ENCODE data around the gene CFHR5. TPM values are rescaled to one million over a fixed set of nuclear protein-coding genes. Genes with fewer than 3 reads are reported as not detected.

CFHR5 gene
- total and polyA plus RNA-seq, 2 experiments from 2014 or later, result not detected

DNA sequence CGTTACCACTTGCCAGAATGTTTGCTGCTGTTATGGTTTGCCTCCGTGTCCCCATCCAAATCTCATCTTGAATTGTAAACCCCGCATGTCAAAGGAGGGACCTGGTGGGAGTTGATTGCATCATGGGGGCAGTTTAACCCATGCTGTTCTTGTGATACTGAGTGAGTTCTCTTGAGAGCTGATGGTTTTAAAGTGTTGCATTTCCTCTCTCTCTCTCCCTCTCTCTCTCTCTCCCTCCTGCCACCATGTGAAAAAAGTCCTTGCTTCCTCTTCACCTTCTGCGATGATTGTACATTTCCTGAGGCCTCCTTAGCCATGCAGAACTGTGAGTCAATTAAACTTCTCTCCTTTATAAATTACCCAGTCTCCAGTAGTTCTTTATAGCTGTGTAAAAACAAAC, 44.4 kb downstream of the CFHR5 start (continued):
- no peak for TF ChIP-seq POLR2AphosphoS5 (IDR thresholded peaks at IDR 0.05; ENCODE audit: low read depth)

GRCh38 chr1:197024460-197024859, 47.1 kb downstream of the CFHR5 start:
- no peak for ATAC-seq
- no peaks in the 10 kb centered on the region for H3K27me3 ChIP-seq (ENCODE audit: insufficient read depth)
- H3K36me3 Mint-ChIP-seq (ENCODE audit: low read depth), result peaks cover 10% of the 10 kb centered on the region; the same call in 2 of the 3 replicates

More at GRCh38 chr1:197024460-197024859, 47.1 kb downstream of the CFHR5 start:
- H2AFZ ChIP-seq, result no peak overlapping the region
- H3K4me3 Mint-ChIP-seq, result no peak overlapping the region
- peaks cover 9% of the 10 kb centered on the region for H3K4me1 ChIP-seq (ENCODE audit: insufficient read depth)
- H3K79me2 ChIP-seq (replicated peaks; ENCODE audit: insufficient read depth), result no peaks in the 10 kb centered on the region
- peaks cover 17% of the 10 kb centered on the region for H3K9me2 ChIP-seq (ENCODE audit: insufficient read depth)
- peaks cover 14% of the 10 kb centered on the region for H3K4me1 Mint-ChIP-seq
- no peak overlapping the region for H3K27ac Mint-ChIP-seq
- H3K27me3 Mint-ChIP-seq (ENCODE audit: insufficient read depth, low read depth, poor library complexity), result no peaks in the 10 kb centered on the region
- DNase-seq (ENCODE audit: low spot score), result no peak
- H3K27ac ChIP-seq (ENCODE audit: low read depth), result no peak overlapping the region
- H3K9me3 Mint-ChIP-seq, result peaks cover 6% of the 10 kb centered on the region; the same call in 1 of the 3 replicates
- no peaks in the 10 kb centered on the region for H3F3A ChIP-seq (replicated peaks; ENCODE audit: low read depth)
- TF ChIP-seq, protein P1, sequence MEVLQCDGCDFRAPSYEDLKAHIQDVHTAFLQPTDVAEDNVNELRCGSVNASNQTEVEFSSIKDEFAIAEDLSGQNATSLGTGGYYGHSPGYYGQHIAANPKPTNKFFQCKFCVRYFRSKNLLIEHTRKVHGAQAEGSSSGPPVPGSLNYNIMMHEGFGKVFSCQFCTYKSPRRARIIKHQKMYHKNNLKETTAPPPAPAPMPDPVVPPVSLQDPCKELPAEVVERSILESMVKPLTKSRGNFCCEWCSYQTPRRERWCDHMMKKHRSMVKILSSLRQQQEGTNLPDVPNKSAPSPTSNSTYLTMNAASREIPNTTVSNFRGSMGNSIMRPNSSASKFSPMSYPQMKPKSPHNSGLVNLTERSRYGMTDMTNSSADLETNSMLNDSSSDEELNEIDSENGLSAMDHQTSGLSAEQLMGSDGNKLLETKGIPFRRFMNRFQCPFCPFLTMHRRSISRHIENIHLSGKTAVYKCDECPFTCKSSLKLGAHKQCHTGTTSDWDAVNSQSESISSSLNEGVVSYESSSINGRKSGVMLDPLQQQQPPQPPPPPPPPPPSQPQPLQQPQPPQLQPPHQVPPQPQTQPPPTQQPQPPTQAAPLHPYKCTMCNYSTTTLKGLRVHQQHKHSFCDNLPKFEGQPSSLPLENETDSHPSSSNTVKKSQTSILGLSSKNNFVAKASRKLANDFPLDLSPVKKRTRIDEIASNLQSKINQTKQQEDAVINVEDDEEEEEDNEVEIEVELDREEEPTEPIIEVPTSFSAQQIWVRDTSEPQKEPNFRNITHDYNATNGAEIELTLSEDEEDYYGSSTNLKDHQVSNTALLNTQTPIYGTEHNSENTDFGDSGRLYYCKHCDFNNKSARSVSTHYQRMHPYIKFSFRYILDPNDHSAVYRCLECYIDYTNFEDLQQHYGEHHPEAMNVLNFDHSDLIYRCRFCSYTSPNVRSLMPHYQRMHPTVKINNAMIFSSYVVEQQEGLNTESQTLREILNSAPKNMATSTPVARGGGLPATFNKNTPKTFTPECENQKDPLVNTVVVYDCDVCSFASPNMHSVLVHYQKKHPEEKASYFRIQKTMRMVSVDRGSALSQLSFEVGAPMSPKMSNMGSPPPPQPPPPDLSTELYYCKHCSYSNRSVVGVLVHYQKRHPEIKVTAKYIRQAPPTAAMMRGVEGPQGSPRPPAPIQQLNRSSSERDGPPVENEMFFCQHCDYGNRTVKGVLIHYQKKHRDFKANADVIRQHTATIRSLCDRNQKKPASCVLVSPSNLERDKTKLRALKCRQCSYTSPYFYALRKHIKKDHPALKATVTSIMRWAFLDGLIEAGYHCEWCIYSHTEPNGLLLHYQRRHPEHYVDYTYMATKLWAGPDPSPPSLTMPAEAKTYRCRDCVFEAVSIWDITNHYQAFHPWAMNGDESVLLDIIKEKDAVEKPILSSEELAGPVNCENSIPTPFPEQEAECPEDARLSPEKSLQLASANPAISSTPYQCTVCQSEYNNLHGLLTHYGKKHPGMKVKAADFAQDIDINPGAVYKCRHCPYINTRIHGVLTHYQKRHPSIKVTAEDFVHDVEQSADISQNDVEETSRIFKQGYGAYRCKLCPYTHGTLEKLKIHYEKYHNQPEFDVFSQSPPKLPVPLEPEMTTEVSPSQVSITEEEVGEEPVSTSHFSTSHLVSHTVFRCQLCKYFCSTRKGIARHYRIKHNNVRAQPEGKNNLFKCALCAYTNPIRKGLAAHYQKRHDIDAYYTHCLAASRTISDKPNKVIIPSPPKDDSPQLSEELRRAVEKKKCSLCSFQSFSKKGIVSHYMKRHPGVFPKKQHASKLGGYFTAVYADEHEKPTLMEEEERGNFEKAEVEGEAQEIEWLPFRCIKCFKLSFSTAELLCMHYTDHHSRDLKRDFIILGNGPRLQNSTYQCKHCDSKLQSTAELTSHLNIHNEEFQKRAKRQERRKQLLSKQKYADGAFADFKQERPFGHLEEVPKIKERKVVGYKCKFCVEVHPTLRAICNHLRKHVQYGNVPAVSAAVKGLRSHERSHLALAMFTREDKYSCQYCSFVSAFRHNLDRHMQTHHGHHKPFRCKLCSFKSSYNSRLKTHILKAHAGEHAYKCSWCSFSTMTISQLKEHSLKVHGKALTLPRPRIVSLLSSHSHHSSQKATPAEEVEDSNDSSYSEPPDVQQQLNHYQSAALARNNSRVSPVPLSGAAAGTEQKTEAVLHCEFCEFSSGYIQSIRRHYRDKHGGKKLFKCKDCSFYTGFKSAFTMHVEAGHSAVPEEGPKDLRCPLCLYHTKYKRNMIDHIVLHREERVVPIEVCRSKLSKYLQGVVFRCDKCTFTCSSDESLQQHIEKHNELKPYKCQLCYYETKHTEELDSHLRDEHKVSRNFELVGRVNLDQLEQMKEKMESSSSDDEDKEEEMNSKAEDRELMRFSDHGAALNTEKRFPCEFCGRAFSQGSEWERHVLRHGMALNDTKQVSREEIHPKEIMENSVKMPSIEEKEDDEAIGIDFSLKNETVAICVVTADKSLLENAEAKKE (CRISPR knock-in tag; IDR thresholded peaks at IDR 0.05), result no peak
- TF ChIP-seq EZH2 (IDR thresholded peaks at IDR 0.05; ENCODE audit: low read depth, unreplicated experiment), result no peak
- TF ChIP-seq ZNF114 (CRISPR knock-in tag; IDR thresholded peaks at IDR 0.05), result no peak
- TF ChIP-seq ZNF331 (CRISPR knock-in tag; IDR thresholded peaks at IDR 0.05; ENCODE audit: low read depth), result no peak
- TF ChIP-seq STAT1 (IDR thresholded peaks at IDR 0.05; ENCODE audit: unreplicated experiment), result no peak
- TF ChIP-seq REST (IDR thresholded peaks at IDR 0.05; ENCODE audit: unreplicated experiment), result no peak
- no peak for TF ChIP-seq POLR2AphosphoS5 (IDR thresholded peaks at IDR 0.05; ENCODE audit: low read depth)
- no peak for TF ChIP-seq JUNB (IDR thresholded peaks at IDR 0.05; ENCODE audit: unreplicated experiment)
- H3K36me3 ChIP-seq (ENCODE audit: insufficient read depth), result no peaks in the 10 kb centered on the region
- no peak overlapping the region for H3K4me3 ChIP-seq
- H4K20me1 ChIP-seq (replicated peaks; ENCODE audit: insufficient read depth), result no peaks in the 10 kb centered on the region
- no peak overlapping the region for H3K4me2 ChIP-seq

Measured in GM23338 (cell line).